HepG2 (cell line): ENCODE data around the gene ASTN1. TPM values are rescaled to one million over a fixed set of nuclear protein-coding genes. Genes with fewer than 3 reads are reported as not detected.

ENCODE experiments used
- ATAC-seq: fragments of 200-7000 bp; cut with Tn5 transposase; 3 replicates; pipeline ENCODE4 v1.9.1; 2020; ENCODE audit warnings: mild to moderate bottlenecking, moderate library complexity
- BruUV-seq: library from RNA; stranded (reverse); fragments of 400-500 nt; replicated peaks from 2 replicates; lab custom pipeline; 2021; lab: Mats Ljungman, UMichigan
- CTCF ChIA-PET: fragments of 300-600 bp; formaldehyde crosslinking; extraction: SDS; loops from one replicate; lab custom pipeline; 2021; ENCODE audit warnings: low total read pairs, inconsistent platforms, low intra/inter-chr PET ratio; lab: Yijun Ruan, JAX
- POLR2A ChIA-PET: fragments of 350-600 bp; sonication (Branson Sonifier 250); formaldehyde crosslinking; loops from one replicate; lab custom pipeline; 2020; ENCODE audit warnings: antibody characterized with exemption, inconsistent platforms; lab: Yijun Ruan, JAX
- DNase-seq: peaks from one replicate; pipeline ENCODE4 v3.0.0-alpha.2; 2015; ENCODE audit warnings: low spot score
- FAIRE-seq: peaks from 3 replicates; lab custom pipeline; 2011; peaks lifted over from hg19 to GRCh38; lab: Jason Lieb, UNC
- H2AFZ ChIP-seq: one replicate; pipeline ENCODE4 v1.6.1; 2011; ENCODE audit warnings: low read length, inconsistent platforms
- H3K27ac ChIP-seq: fragments of 300-600 bp; 3 replicates; pipeline ENCODE4 v1.8.0; 2011; ENCODE audit warnings: mixed run types, mild to moderate bottlenecking, mixed read lengths, low read length, inconsistent platforms; ENCODE audit not compliant: insufficient read depth; ENCODE audit errors: extremely low read length
- H3K27me3 ChIP-seq, 2 experiments: fragments of 200-600 bp in 1 of 2; 2 replicates in 1 of 2; 3 replicates in 1 of 2; pipeline versions ENCODE4 v1.6.0 to v1.8.0; 2011; ENCODE audit warnings: low read length in 2 of 2, mild to moderate bottlenecking in 2 of 2, moderate library complexity in 2 of 2, inconsistent platforms in 1 of 2; ENCODE audit not compliant: insufficient read depth in 2 of 2, control insufficient read depth in 1 of 2
- H3K36me3 ChIP-seq, 2 experiments: fragments of 200-600 bp in 1 of 2; replicated peaks in 1 of 2; 2 replicates in 1 of 2; 3 replicates in 1 of 2; pipeline versions ENCODE4 v1.5.1 to v1.8.0; 2011; ENCODE audit warnings: low read length in 2 of 2, inconsistent platforms in 1 of 2; ENCODE audit not compliant: insufficient read depth in 2 of 2, control insufficient read depth in 1 of 2
- H3K4me1 ChIP-seq: 2 replicates; pipeline ENCODE4 v1.5.1; 2012; ENCODE audit warnings: low read length, inconsistent platforms; ENCODE audit not compliant: insufficient read depth
- H3K4me2 ChIP-seq: 2 replicates; pipeline ENCODE4 v1.6.0; 2011; ENCODE audit warnings: low read depth, low read length, inconsistent platforms
- H3K4me3 ChIP-seq, 3 experiments: fragments of 200-600 bp in 1 of 3; sonication (generic), shearing (Covaris generic) in 1 of 3; replicated peaks in 1 of 3; 2 replicates each; pipeline ENCODE4 v1.5.1; 2011 to 2016; ENCODE audit warnings: low read length in 3 of 3, inconsistent platforms in 2 of 3, low read depth in 2 of 3, mild to moderate bottlenecking in 2 of 3, control low read depth in 1 of 3, mixed read lengths in 1 of 3; ENCODE audit not compliant: insufficient read depth in 1 of 3
- H3K79me2 ChIP-seq: one replicate; pipeline ENCODE4 v1.6.1; 2011; ENCODE audit warnings: low read length, inconsistent platforms; ENCODE audit not compliant: insufficient read depth
- H3K9ac ChIP-seq: 2 replicates; pipeline ENCODE4 v1.6.0; 2011; ENCODE audit warnings: mild to moderate bottlenecking, low read depth, low read length, inconsistent platforms; ENCODE audit not compliant: insufficient read depth
- H3K9me3 ChIP-seq: 2 replicates; pipeline ENCODE4 v1.5.1; 2012; ENCODE audit warnings: mild to moderate bottlenecking, low read length
- H4K20me1 ChIP-seq: 2 replicates; pipeline ENCODE4 v1.6.0; 2011; ENCODE audit warnings: inconsistent platforms, mild to moderate bottlenecking, low read length, moderate library complexity; ENCODE audit not compliant: insufficient read depth
- CBFB ChIP-seq: sonication (generic); formaldehyde crosslinking; IDR thresholded peaks from 2 replicates; pipeline ENCODE4 v1.4.0; 2020; ENCODE audit warnings: missing genetic modification reagents
- CBX1 ChIP-seq: IDR thresholded peaks from one replicate; pipeline ENCODE4 v1.6.1; 2016; ENCODE audit warnings: antibody characterized with exemption, low read depth
- CHD2 ChIP-seq: IDR thresholded peaks from 2 replicates; pipeline ENCODE4 v1.6.1; 2011; ENCODE audit warnings: low read depth, low read length, improper control_type of control experiment
- HDAC1 ChIP-seq: sonication (generic); formaldehyde crosslinking; IDR thresholded peaks from 2 replicates; pipeline ENCODE4 v1.5.1; 2020; ENCODE audit warnings: mild to moderate bottlenecking, missing genetic modification reagents
- HHEX ChIP-seq: IDR thresholded peaks from 2 replicates; pipeline ENCODE4 v1.6.1; 2016; ENCODE audit warnings: control low read depth
- HOXA3 ChIP-seq: sonication (generic); formaldehyde crosslinking; IDR thresholded peaks from 2 replicates; pipeline ENCODE4 v1.5.0; 2020; ENCODE audit warnings: missing genetic modification reagents
- KLF9 ChIP-seq: IDR thresholded peaks from 2 replicates; pipeline ENCODE4 v1.6.1; 2016; ENCODE audit warnings: low read depth
- MED8 ChIP-seq: sonication (generic); formaldehyde crosslinking; IDR thresholded peaks from 2 replicates; pipeline ENCODE4 v1.8.1; 2023; ENCODE audit warnings: mild to moderate bottlenecking, missing genetic modification reagents; ENCODE audit not compliant: insufficient replicate concordance
- MEIS2 ChIP-seq: sonication (generic); formaldehyde crosslinking; IDR thresholded peaks from 2 replicates; pipeline ENCODE4 v1.9.0; 2021; ENCODE audit warnings: mild to moderate bottlenecking, missing genetic modification reagents
- NBN ChIP-seq: fragments of 450-650 bp; conservative IDR thresholded peaks from 2 replicates; pipeline ENCODE4 v1.6.1; 2017
- PRPF4 ChIP-seq: fragments of 200-400 bp; formaldehyde crosslinking; IDR thresholded peaks from 2 replicates; pipeline ENCODE4 v1.6.1; 2016; ENCODE audit warnings: low read length, low read depth; ENCODE audit not compliant: poor library complexity, severe bottlenecking
- SIX4 ChIP-seq: sonication (generic); formaldehyde crosslinking; IDR thresholded peaks from 2 replicates; pipeline ENCODE4 v1.4.0; 2020; ENCODE audit warnings: missing genetic modification reagents
- SP4 ChIP-seq: sonication (generic); formaldehyde crosslinking; IDR thresholded peaks from 2 replicates; pipeline ENCODE4 v1.8.1; 2023; ENCODE audit warnings: mild to moderate bottlenecking, missing genetic modification reagents
- TARDBP ChIP-seq: sonication (generic); formaldehyde crosslinking; IDR thresholded peaks from 2 replicates; pipeline ENCODE4 v1.8.0; 2022; ENCODE audit warnings: mild to moderate bottlenecking, missing genetic modification reagents
- TBL1XR1 ChIP-seq: fragments of 150-350 bp; IDR thresholded peaks from 2 replicates; pipeline ENCODE4 v1.6.1; 2014; ENCODE audit warnings: borderline replicate concordance, low read length; ENCODE audit not compliant: partially characterized antibody
- TBP ChIP-seq: sonication (generic); formaldehyde crosslinking; IDR thresholded peaks from 2 replicates; pipeline ENCODE4 v1.5.0; 2020; ENCODE audit warnings: missing genetic modification reagents
- TGIF2 ChIP-seq: IDR thresholded peaks from 2 replicates; pipeline ENCODE4 v1.6.1; 2016; ENCODE audit warnings: control low read depth, missing compliant biosample characterization
- ZNF136 ChIP-seq: sonication (generic); formaldehyde crosslinking; IDR thresholded peaks from 2 replicates; pipeline ENCODE4 v1.8.1; 2022; ENCODE audit warnings: low read depth, mild to moderate bottlenecking, moderate library complexity, missing genetic modification reagents
- ZNF160 ChIP-seq: sonication (generic); formaldehyde crosslinking; IDR thresholded peaks from 2 replicates; pipeline ENCODE4 v1.8.0; 2022; ENCODE audit warnings: mild to moderate bottlenecking, inconsistent platforms, missing genetic modification reagents
- ZNF547 ChIP-seq: sonication (generic); formaldehyde crosslinking; IDR thresholded peaks from 2 replicates; pipeline ENCODE4 v1.5.1; 2020; ENCODE audit warnings: mild to moderate bottlenecking, missing genetic modification reagents
- ZNF720 ChIP-seq: sonication (generic); formaldehyde crosslinking; IDR thresholded peaks from 2 replicates; pipeline ENCODE4 v1.4.0; 2020; ENCODE audit warnings: missing genetic modification reagents
- WGBS: methylation state at CpG from one replicate; pipeline ENCODE4 v1.1.6; 2017; ENCODE audit warnings: low lambda C conversion rate; 5-methylcytosine and 5-hydroxymethylcytosine counted together
- in situ Hi-C: cut with HindIII; loops from 2 replicates; pipeline ENCODE4 v1.10.0; 2017; ENCODE audit warnings: low pct_unique_long_range_greater_than_20kb; ENCODE audit not compliant: extremely low pct_ligation_motif_present
- intact Hi-C: fragments of 100-400 bp; cut with micrococcal nuclease; formaldehyde crosslinking; loops from one replicate; pipeline ENCODE4 v1.10.0; 2022; ENCODE audit not compliant: unreplicated experiment
- polyA plus RNA-seq, 8 experiments: library from polyadenylated mRNA; depleted of rRNA in 3 of 8; stranded (reverse) in 7 of 8; unstranded in 1 of 8; fragments of >200 nt; fragmentation: Illumina TruSeq in 4 of 8; extraction: Trizol in 4 of 8; gene quantifications; 2 replicates each; pipeline versions ENCODE4 v1.2.1 to v1.2.3, GENCODE V29; 2011 to 2016; ENCODE audit warnings: low read depth in 4 of 8, missing spikeins in 1 of 8, mixed read lengths in 1 of 8; ENCODE audit not compliant: insufficient read depth in 1 of 8
- total RNA-seq, 5 experiments: library from RNA; depleted of rRNA; stranded (reverse); fragments of >200 nt; fragmentation: Illumina TruSeq; extraction: Trizol; gene quantifications; 2 replicates each; pipeline ENCODE4 v1.2.3, GENCODE V29; 2016; ENCODE audit warnings: low read depth in 1 of 5
- TF ChIP-seq, protein P1 (sequence below): sonication (generic); formaldehyde crosslinking; IDR thresholded peaks from 2 replicates; pipeline ENCODE4 v1.8.1; 2022; ENCODE audit warnings: low read depth, mild to moderate bottlenecking, missing genetic modification reagents

Gene ASTN1
- total and polyA plus RNA-seq, 2 of the 13 experiments (the other 11 are each of a cell fraction or from before 2014, with no cell fraction given) = not detected

DNA sequence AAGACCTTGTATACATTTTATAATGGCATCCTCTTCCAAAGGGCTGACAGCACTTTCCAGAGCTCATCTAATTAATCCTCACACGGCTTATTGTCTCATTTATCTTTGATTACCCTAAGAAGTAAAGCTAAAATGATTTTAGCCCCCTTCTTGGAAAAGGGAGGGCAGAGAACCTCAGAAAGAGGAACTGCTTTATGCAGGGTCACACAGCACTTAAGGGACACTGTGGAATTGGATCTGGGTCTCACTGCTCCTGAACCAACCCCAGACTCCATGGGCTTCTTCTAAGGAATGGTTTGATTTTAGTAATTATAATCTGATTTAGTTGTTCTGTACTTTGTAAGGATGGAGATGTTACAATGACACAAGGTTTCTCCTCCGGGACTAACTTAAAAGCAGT lies 9.5 kb upstream of the ASTN1 start:
- in situ Hi-C loops (no loop called here), intact Hi-C loops (no loop called here)
- H3K36me3 ChIP-seq = no peaks in the 10 kb centered on the region
- no peak overlapping the region for H3K9ac ChIP-seq
- CTCF ChIA-PET = no interaction called here
- BruUV-seq = no TSS peak
- H2AFZ ChIP-seq = no peak overlapping the region
- no peak for ATAC-seq
- H4K20me1 ChIP-seq = no peaks in the 10 kb centered on the region
- no peak overlapping the region for H3K4me2 ChIP-seq
- no peak for DNase-seq
- H3K4me1 ChIP-seq = no peaks in the 10 kb centered on the region
- TF ChIP-seq CBX1 (no peak), KLF9 (CRISPR knock-in tag) (no peak), MED8 (CRISPR knock-in tag) (no peak), ZNF160 (no peak), SIX4 (CRISPR knock-in tag) (no peak), TARDBP (CRISPR knock-in tag) (no peak), CBFB (CRISPR knock-in tag) (no peak), SP4 (CRISPR knock-in tag) (no peak), CHD2 (no peak)
- H3K79me2 ChIP-seq = no peaks in the 10 kb centered on the region
- WGBS = 0% methylated on average over 2 of the region's 2 CpGs
- H3K27me3 ChIP-seq = 0 out of 5 replicates have a peak, but pooled peaks cover 0 to 6% of the 10 kb centered on the region in 2 experiments
- H3K9me3 ChIP-seq = no peaks in the 10 kb centered on the region
- POLR2A ChIA-PET = no interaction called here
- H3K27ac ChIP-seq = no peak overlapping the region
- H3K4me3 ChIP-seq = no peak overlapping the region
- no peak for FAIRE-seq

- in situ Hi-C loops = no loop called here
- H3K27me3 ChIP-seq = 0 out of 5 replicates have a peak, but pooled peaks cover 0 to 6% of the 10 kb centered on the region in 2 experiments
- TF ChIP-seq PRPF4 (no peak), NBN (no peak), HDAC1 (CRISPR knock-in tag) (no peak), ZNF720 (no peak), ZNF136 (CRISPR knock-in tag) (no peak), TBL1XR1 (no peak), HHEX (CRISPR knock-in tag) (no peak), TBP (CRISPR knock-in tag) (no peak), HOXA3 (CRISPR knock-in tag) (no peak), SIX4 (CRISPR knock-in tag) (no peak), MEIS2 (CRISPR knock-in tag) (no peak), TGIF2 (CRISPR knock-in tag) (no peak), ZNF547 (CRISPR knock-in tag) (no peak)
- TF ChIP-seq, protein P1, sequence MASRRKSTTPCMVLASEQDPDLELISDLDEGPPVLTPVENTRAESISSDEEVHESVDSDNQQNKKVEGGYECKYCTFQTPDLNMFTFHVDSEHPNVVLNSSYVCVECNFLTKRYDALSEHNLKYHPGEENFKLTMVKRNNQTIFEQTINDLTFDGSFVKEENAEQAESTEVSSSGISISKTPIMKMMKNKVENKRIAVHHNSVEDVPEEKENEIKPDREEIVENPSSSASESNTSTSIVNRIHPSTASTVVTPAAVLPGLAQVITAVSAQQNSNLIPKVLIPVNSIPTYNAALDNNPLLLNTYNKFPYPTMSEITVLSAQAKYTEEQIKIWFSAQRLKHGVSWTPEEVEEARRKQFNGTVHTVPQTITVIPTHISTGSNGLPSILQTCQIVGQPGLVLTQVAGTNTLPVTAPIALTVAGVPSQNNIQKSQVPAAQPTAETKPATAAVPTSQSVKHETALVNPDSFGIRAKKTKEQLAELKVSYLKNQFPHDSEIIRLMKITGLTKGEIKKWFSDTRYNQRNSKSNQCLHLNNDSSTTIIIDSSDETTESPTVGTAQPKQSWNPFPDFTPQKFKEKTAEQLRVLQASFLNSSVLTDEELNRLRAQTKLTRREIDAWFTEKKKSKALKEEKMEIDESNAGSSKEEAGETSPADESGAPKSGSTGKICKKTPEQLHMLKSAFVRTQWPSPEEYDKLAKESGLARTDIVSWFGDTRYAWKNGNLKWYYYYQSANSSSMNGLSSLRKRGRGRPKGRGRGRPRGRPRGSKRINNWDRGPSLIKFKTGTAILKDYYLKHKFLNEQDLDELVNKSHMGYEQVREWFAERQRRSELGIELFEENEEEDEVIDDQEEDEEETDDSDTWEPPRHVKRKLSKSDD (CRISPR knock-in tag) = no peak
Observed at GRCh38 chr1:177172866-177173265, 8.4 kb upstream of the ASTN1 start.

More at GRCh38 chr1:177172866-177173265, 8.4 kb upstream of the ASTN1 start:
- Histone ChIP-seq H3K4me2 (no peak overlapping the region), H3K36me3 (no peaks in the 10 kb centered on the region), H3K4me1 (no peaks in the 10 kb centered on the region), H3K9me3 (no peaks in the 10 kb centered on the region), H3K4me3 (no peak overlapping the region), H2AFZ (no peak overlapping the region), H4K20me1 (no peaks in the 10 kb centered on the region), H3K9ac (no peak overlapping the region), H3K27ac (no peak overlapping the region), H3K79me2 (no peaks in the 10 kb centered on the region)
- 0% methylated on average over 3 of the region's 3 CpGs for WGBS
- BruUV-seq = no TSS peak
- ChIA-PET POLR2A (no interaction called here), CTCF (no interaction called here)
- ATAC-seq = no peak
- no peak for FAIRE-seq
- DNase-seq = no peak
- intact Hi-C loops = no loop called here
